ENCODE results near the gene SLC17A9. TPM values are rescaled to one million over a fixed set of nuclear protein-coding genes. Genes with fewer than 3 reads are reported as not detected.

Gene SLC17A9
- total RNA-seq, 1 donor from 2014 or later = 3.9 TPM

GRCh38 chr20:62917720-62918119, 34.8 kb upstream of the SLC17A9 start:
- no peaks in the 10 kb centered on the region for H3K9me3 Mint-ChIP-seq
- H3K36me3 Mint-ChIP-seq = peaks cover 4% of the 10 kb centered on the region
- peak overlapping the region; percentile 31 for H3K27ac Mint-ChIP-seq
- TF ChIP-seq CTCF (conservative IDR thresholded peaks at IDR 0.05) = no peak
- peaks cover 73% of the 10 kb centered on the region for H3K4me1 Mint-ChIP-seq (ENCODE audit: unreplicated experiment)
- no peaks in the 10 kb centered on the region for H3K27me3 Mint-ChIP-seq
- no peak for DNase-seq (ENCODE audit: extremely low spot score, unreplicated experiment)
- H3K4me3 Mint-ChIP-seq = no peak overlapping the region

GRCh38 chr20:62918147-62918546, 34.4 kb upstream of the SLC17A9 start:
- H3K4me3 Mint-ChIP-seq = no peak overlapping the region
- no peaks in the 10 kb centered on the region for H3K27me3 Mint-ChIP-seq
- no peaks in the 10 kb centered on the region for H3K9me3 Mint-ChIP-seq
- no peak for TF ChIP-seq CTCF (conservative IDR thresholded peaks at IDR 0.05)
- peaks cover 71% of the 10 kb centered on the region for H3K4me1 Mint-ChIP-seq (ENCODE audit: unreplicated experiment)
- H3K36me3 Mint-ChIP-seq = peaks cover 4% of the 10 kb centered on the region
- DNase-seq (ENCODE audit: extremely low spot score, unreplicated experiment) = no peak
- H3K27ac Mint-ChIP-seq = peak overlapping the region; percentile 31

- Mint-ChIP-seq H3K36me3 (peaks cover 4% of the 10 kb centered on the region), H3K9me3 (no peaks in the 10 kb centered on the region), H3K27ac (peak overlapping the region; percentile 13), H3K4me3 (no peak overlapping the region), H3K27me3 (no peaks in the 10 kb centered on the region), H3K4me1 (ENCODE audit: unreplicated experiment) (peaks cover 70% of the 10 kb centered on the region)
- TF ChIP-seq CTCF (conservative IDR thresholded peaks at IDR 0.05) = no peak
- no peak for DNase-seq (ENCODE audit: extremely low spot score, unreplicated experiment)
Measured at GRCh38 chr20:62918831-62919230, 33.7 kb upstream of the SLC17A9 start.

- no peak for DNase-seq (ENCODE audit: extremely low spot score, unreplicated experiment)
- Mint-ChIP-seq H3K4me1 (ENCODE audit: unreplicated experiment) (peaks cover 70% of the 10 kb centered on the region), H3K9me3 (no peaks in the 10 kb centered on the region), H3K36me3 (peaks cover under 1% of the 10 kb centered on the region), H3K27me3 (no peaks in the 10 kb centered on the region), H3K27ac (peak overlapping the region; percentile 57), H3K4me3 (peak overlapping the region; percentile 67)
- TF ChIP-seq CTCF (conservative IDR thresholded peaks at IDR 0.05) = no peak
Measured at GRCh38 chr20:62920039-62920645, 32.4 kb upstream of the SLC17A9 start.

GRCh38 chr20:62921119-62921687, 31.3 kb upstream of the SLC17A9 start:
- H3K36me3 Mint-ChIP-seq = no peaks in the 10 kb centered on the region
- peaks cover 69% of the 10 kb centered on the region for H3K4me1 Mint-ChIP-seq (ENCODE audit: unreplicated experiment)
- H3K27ac Mint-ChIP-seq = peak overlapping the region; percentile 75
- H3K27me3 Mint-ChIP-seq = no peaks in the 10 kb centered on the region
- H3K4me3 Mint-ChIP-seq = peak overlapping the region; percentile 80
- no peak for DNase-seq (ENCODE audit: extremely low spot score, unreplicated experiment)
- no peaks in the 10 kb centered on the region for H3K9me3 Mint-ChIP-seq
- TF ChIP-seq CTCF (conservative IDR thresholded peaks at IDR 0.05) = peak; percentile 79
